Coronary artery (tissue), 2 donors: Measurements from ENCODE around the gene LSR.

Experiments used
- DNase-seq: peaks from one replicate; pipeline ENCODE4 v3.0.0-alpha.2; 2017; ENCODE audit warnings: low spot score
- H3K27ac ChIP-seq, 2 donors: fragments of 200-600 bp; sonication (generic); one replicate each; pipeline ENCODE4 v1.5.1; 2016 to 2019
- H3K4me3 ChIP-seq: fragments of 200-600 bp; sonication (generic); 2 replicates; pipeline ENCODE4 v1.5.1; 2016; ENCODE audit warnings: mild to moderate bottlenecking, moderate library complexity
- TF ChIP-seq, protein P1 (sequence below): fragments of 200-600 bp; sonication (generic); IDR thresholded peaks from one replicate; pipeline ENCODE4 v1.5.1; 2019; ENCODE audit warnings: antibody characterized with exemption

LSR gene

DNA sequence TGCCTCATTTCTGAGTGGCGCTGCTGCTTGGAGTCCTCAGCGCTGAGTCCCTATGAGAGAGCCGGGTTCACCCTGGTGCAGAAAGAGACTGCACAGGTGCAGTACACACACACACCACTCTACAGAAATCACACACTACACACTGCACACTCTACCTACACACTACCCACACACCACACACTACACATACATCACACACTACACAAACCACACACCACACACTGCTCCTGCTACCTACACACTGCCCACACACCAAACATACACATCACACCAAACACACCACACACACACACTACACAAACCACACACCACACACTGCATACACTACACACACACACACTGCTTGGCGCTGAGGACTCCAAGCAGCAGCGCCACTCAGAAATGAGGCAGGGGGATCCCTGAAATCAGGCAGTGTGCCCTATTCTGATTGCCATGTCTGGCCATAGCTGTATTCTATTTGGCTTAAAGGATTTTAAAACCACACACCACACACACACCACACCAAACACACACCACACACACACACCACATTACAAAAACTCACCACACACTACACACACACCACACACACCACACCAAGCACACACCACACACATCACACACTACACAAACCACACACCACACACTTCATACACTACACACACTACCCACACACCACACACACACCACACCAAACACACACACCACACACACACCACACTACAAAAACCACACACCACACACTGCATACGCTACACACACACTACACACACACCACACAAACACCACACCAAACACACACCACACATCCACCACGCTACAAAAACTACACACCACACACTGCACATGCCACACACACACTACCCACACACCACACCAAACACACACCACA is 48.1 kb downstream of the LSR start:
- TF ChIP-seq, protein P1, sequence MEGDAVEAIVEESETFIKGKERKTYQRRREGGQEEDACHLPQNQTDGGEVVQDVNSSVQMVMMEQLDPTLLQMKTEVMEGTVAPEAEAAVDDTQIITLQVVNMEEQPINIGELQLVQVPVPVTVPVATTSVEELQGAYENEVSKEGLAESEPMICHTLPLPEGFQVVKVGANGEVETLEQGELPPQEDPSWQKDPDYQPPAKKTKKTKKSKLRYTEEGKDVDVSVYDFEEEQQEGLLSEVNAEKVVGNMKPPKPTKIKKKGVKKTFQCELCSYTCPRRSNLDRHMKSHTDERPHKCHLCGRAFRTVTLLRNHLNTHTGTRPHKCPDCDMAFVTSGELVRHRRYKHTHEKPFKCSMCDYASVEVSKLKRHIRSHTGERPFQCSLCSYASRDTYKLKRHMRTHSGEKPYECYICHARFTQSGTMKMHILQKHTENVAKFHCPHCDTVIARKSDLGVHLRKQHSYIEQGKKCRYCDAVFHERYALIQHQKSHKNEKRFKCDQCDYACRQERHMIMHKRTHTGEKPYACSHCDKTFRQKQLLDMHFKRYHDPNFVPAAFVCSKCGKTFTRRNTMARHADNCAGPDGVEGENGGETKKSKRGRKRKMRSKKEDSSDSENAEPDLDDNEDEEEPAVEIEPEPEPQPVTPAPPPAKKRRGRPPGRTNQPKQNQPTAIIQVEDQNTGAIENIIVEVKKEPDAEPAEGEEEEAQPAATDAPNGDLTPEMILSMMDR: no peak
- DNase-seq: no peak
- Histone ChIP-seq H3K27ac (no peak overlapping the region), H3K4me3 (no peak overlapping the region)

DNA sequence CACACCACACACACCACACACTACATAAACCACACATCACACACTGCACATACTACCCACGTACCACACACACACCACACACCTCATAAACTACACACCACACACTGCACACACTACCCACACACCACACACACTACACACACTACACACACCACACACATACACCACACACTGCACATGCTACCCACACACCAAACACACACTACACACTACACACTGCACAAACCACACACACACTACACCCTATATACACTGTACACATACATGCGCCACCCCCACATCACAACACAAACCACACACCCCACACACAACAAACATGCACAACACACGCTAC is 48.7 kb downstream of the LSR start:
- TF ChIP-seq, protein P1: no peak
- no peak for DNase-seq
- Histone ChIP-seq H3K27ac (no peak overlapping the region), H3K4me3 (no peak overlapping the region)

DNA sequence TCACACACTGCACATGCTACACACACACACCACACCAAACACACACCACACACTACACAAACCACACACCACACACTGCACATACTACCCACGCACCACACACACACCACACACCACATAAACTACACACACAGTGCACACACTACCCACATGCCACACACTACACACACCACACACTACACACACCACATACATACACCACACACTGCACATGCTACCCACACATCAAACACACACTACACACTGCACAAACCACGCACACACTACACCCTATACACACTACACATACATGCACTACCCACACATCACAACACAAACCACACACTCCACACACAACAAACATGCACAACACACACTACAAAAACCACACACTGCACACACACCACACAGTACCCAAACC is 49.1 kb downstream of the LSR start:
- no peak overlapping the region for H3K27ac ChIP-seq
- no peak for DNase-seq
- no peak overlapping the region for H3K4me3 ChIP-seq
- TF ChIP-seq, protein P1: no peak

DNA sequence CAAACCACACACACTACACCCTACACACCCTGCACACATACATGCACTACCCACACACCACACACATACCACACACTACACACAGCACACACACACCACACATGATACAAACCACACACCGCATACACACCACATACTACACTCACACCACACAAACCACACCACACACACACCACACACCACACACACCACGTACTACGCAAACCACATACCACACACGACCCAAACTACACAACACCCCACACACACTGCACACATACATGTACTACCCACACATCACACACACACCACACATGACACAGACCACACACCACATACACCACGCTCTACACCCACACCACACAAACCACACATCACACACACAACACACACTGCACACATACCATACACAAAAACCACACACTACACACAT is 49.8 kb downstream of the LSR start:
- H3K27ac ChIP-seq: no peak overlapping the region

DNA sequence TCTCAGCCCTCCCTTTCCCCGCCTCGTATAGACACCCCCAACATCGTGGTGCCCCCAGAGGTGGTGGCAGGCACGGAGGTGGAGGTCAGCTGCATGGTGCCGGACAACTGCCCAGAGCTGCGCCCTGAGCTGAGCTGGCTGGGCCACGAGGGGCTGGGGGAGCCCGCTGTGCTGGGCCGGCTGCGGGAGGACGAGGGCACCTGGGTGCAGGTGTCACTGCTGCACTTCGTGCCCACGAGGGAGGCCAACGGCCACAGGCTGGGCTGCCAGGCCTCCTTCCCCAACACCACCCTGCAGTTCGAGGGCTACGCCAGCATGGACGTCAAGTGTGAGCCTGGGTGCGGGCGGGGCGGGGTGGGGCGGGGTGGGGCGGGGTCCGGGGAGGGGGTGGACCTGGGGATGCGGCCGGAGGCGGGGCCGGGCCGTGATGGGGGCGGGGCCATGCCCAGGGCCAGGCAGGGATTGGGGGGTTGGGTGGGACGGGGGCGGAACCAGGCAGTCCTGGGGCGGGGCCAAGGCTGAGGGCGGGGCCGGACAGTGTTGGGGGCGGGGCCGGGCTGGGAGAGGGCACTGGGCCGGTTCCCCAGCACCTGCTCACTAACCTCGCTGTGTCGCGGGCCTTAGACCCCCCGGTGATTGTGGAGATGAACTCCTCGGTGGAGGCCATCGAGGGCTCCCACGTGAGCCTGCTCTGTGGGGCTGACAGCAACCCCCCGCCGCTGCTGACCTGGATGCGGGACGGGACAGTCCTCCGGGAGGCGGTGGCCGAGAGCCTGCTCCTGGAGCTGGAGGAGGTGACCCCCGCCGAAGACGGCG is 50.9 kb downstream of the LSR start:
- DNase-seq: no peak
- Histone ChIP-seq H3K4me3 (no peak overlapping the region), H3K27ac (no peak overlapping the region)
- TF ChIP-seq, protein P1: no peak

More for the DNA sequence above, 49.8 kb downstream of the LSR start:
- TF ChIP-seq, protein P1: no peak
- H3K4me3 ChIP-seq: no peak overlapping the region
- no peak for DNase-seq

DNA sequence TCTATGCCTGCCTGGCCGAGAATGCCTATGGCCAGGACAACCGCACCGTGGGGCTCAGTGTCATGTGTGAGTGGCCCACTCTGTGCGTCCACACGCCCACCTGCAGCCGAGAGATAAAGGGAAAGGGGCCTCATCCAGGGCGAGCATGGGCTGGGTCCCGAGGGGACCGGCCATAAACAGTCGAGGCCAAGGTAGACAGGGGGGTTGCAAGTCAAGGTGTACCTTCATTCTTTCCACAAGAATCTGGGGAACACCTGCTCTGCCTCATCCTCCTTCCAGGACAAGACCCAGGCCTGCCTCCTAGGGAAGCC is 51.5 kb downstream of the LSR start:
- Histone ChIP-seq H3K27ac (no peak overlapping the region), H3K4me3 (no peak overlapping the region)
- TF ChIP-seq, protein P1: no peak
- DNase-seq: no peak
